ENCODE data around the gene SH3GL1. TPM values are rescaled to one million over a fixed set of nuclear protein-coding genes. Genes with fewer than 3 reads are reported as not detected.
A peak's percentile ranks its signal among the peaks of the same experiment; 100 is the strongest.

The SH3GL1 gene
- polyA plus RNA-seq, 1 of the 3 experiments (the other 2 are of a cell fraction) = 82.8 TPM

DNA sequence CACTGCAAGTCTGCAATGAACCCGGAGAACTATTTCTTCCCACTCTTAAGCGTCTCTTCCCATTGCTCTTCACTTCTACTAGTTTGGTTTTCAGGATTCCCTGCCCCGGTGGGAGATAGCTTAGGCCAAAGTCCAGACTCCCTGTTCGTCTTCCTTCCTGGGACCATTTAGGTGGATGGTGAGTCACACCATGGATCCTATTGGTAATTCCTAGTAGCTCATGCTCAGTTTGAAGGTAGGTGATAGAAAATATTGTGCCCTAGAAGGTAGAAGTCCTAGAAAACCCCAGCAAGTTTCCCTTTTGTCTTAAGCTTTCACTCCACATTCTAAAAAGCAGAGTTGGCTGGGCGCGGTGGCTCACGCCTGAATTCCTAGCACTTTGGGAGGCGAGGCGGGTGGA is 15.9 kb upstream of the SH3GL1 start:
- H3K9ac ChIP-seq = no peak overlapping the region
- WGBS (ENCODE audit: low lambda C conversion rate) = 90% methylated on average over 9 of the region's 9 CpGs
- CTCF ChIA-PET = interaction anchor here (6.3 kb wide), 1 partner anchor 16 kb away, joined by 29 read pairs; the partner anchor contains the start of gene SH3GL1
- H3K4me1 ChIP-seq (ENCODE audit: control insufficient read depth in 1 of 2, insufficient read depth in 2 of 2, low read depth in 1 of 2, low read length in 1 of 2) = peaks cover 0 to 3% of the 10 kb centered on the region in 2 experiments; a peak in 1 of 4 replicates
- H3K79me2 ChIP-seq (ENCODE audit: insufficient read depth) = peaks cover 75% of the 10 kb centered on the region
- H3K27me3 ChIP-seq (ENCODE audit: insufficient read depth) = no peaks in the 10 kb centered on the region
- H2AFZ ChIP-seq (ENCODE audit: low read depth) = no peak overlapping the region
- 0 out of 2 replicates have a peak, but pooled peaks cover 11% of the 10 kb centered on the region for H4K20me1 ChIP-seq (ENCODE audit: insufficient read depth)
- peaks cover 0 to 26% of the 10 kb centered on the region in 2 experiments for H3K36me3 ChIP-seq (replicated peaks in 1 of 2; ENCODE audit: control insufficient read depth in 1 of 2, insufficient read depth in 2 of 2, low read length in 1 of 2)
- no peak for DNase-seq
- no peaks in the 10 kb centered on the region for H3K9me2 ChIP-seq
- no peaks in the 10 kb centered on the region for H3K9me3 ChIP-seq
- POLR2A ChIA-PET = interaction anchor here (0.6 to 1.0 kb wide), 3 partner anchors 7 to 28 kb away, joined by 3 to 6 read pairs (median 5); partner anchors contain the start of gene CHAF1A
- peaks cover 3% of the 10 kb centered on the region for H3F3A ChIP-seq (replicated peaks; ENCODE audit: insufficient read depth)
- H3K4me3 ChIP-seq (ENCODE audit: low read depth in 2 of 2, low read length in 1 of 2) = no peak overlapping the region
- no peak for TF ChIP-seq TAF1 (IDR thresholded peaks at IDR 0.05; ENCODE audit: borderline replicate concordance, low read depth, low read length)
- no peak for TF ChIP-seq NFIC (IDR thresholded peaks at IDR 0.05; ENCODE audit: borderline replicate concordance)
- TF ChIP-seq RCOR1 (IDR thresholded peaks at IDR 0.05; ENCODE audit: low read length) = no peak
- no peak for TF ChIP-seq MXI1 (IDR thresholded peaks at IDR 0.05; ENCODE audit: low read depth, low read length)
- TF ChIP-seq POLR2AphosphoS5 (IDR thresholded peaks at IDR 0.05; ENCODE audit: low read depth, low read length) = no peak
- no peak for TF ChIP-seq RFX5 (IDR thresholded peaks at IDR 0.05; ENCODE audit: low read length)
- no peak for TF ChIP-seq CHD2 (IDR thresholded peaks at IDR 0.05; ENCODE audit: low read length, partially characterized antibody)
- TF ChIP-seq FOXM1 (IDR thresholded peaks at IDR 0.05; ENCODE audit: low read depth) = no peak
- TF ChIP-seq SMC3 (IDR thresholded peaks at IDR 0.05; ENCODE audit: low read depth, low read length) = no peak
- TF ChIP-seq, protein P1, sequence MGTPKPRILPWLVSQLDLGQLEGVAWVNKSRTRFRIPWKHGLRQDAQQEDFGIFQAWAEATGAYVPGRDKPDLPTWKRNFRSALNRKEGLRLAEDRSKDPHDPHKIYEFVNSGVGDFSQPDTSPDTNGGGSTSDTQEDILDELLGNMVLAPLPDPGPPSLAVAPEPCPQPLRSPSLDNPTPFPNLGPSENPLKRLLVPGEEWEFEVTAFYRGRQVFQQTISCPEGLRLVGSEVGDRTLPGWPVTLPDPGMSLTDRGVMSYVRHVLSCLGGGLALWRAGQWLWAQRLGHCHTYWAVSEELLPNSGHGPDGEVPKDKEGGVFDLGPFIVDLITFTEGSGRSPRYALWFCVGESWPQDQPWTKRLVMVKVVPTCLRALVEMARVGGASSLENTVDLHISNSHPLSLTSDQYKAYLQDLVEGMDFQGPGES (IDR thresholded peaks at IDR 0.05; ENCODE audit: low read depth, low read length) = no peak
- TF ChIP-seq FOXJ3 (CRISPR knock-in tag; IDR thresholded peaks at IDR 0.05) = no peak
- no peak overlapping the region for H3K4me2 ChIP-seq
- H3K27ac ChIP-seq (ENCODE audit: low read depth in 2 of 2, low read length in 1 of 2) = no peak overlapping the region

DNA sequence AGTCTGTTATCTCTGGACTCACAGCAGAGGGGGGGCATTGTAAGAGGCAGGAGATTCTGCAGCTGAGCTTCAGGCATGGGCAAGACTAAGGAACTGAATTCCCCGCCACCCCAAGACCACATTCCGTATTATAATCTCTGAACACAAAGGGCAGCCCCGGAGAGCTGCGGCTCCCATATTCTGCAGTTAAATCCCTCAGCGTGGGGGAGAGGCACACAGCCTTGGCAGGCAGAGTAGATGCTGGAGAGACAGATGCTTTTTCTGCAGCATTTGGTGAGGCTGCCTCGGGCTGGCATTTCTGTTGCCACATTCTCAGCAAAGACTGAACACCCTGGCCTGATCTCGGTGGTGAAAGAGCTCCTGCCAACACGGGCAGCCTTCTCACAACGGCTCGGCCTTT is 15.0 kb upstream of the SH3GL1 start:
- Histone ChIP-seq H3K4me3 (ENCODE audit: low read depth in 2 of 2, low read length in 1 of 2) (no peak overlapping the region), H3K9me3 (no peaks in the 10 kb centered on the region), H3K27ac (ENCODE audit: low read depth in 2 of 2, low read length in 1 of 2) (peak overlapping the region in 1 of 2 experiments; percentile 31; a peak in 1 of 4 replicates), H3K36me3 (replicated peaks in 1 of 2; ENCODE audit: control insufficient read depth in 1 of 2, insufficient read depth in 2 of 2, low read length in 1 of 2) (peaks cover 0 to 33% of the 10 kb centered on the region in 2 experiments), H3K9ac (no peak overlapping the region), H2AFZ (ENCODE audit: low read depth) (no peak overlapping the region), H3K27me3 (ENCODE audit: insufficient read depth) (no peaks in the 10 kb centered on the region), H3K4me1 (ENCODE audit: control insufficient read depth in 1 of 2, insufficient read depth in 2 of 2, low read depth in 1 of 2, low read length in 1 of 2) (peaks cover 0 to 3% of the 10 kb centered on the region in 2 experiments; a peak in 1 of 4 replicates), H3K79me2 (ENCODE audit: insufficient read depth) (peaks cover 84% of the 10 kb centered on the region), H3K4me2 (no peak overlapping the region), H3K9me2 (no peaks in the 10 kb centered on the region), H4K20me1 (ENCODE audit: insufficient read depth) (0 out of 2 replicates have a peak, but pooled peaks cover 11% of the 10 kb centered on the region), H3F3A (replicated peaks; ENCODE audit: insufficient read depth) (peaks cover 3% of the 10 kb centered on the region)
- TF ChIP-seq JUND (IDR thresholded peaks at IDR 0.05) (no peak), FOSL2 (IDR thresholded peaks at IDR 0.05; ENCODE audit: borderline replicate concordance, low read depth) (no peak), FOXM1 (IDR thresholded peaks at IDR 0.05; ENCODE audit: low read depth) (no peak), RAD21 (IDR thresholded peaks at IDR 0.05; ENCODE audit: low read length) (no peak), NFIC (IDR thresholded peaks at IDR 0.05; ENCODE audit: borderline replicate concordance) (no peak), POLR2AphosphoS5 (IDR thresholded peaks at IDR 0.05; ENCODE audit: low read depth, low read length) (no peak), SIN3A (IDR thresholded peaks at IDR 0.05; ENCODE audit: borderline replicate concordance, low read depth, low read length) (no peak), FOXJ3 (CRISPR knock-in tag; IDR thresholded peaks at IDR 0.05) (no peak), SMC3 (IDR thresholded peaks at IDR 0.05; ENCODE audit: low read depth, low read length) (no peak), MXI1 (IDR thresholded peaks at IDR 0.05; ENCODE audit: low read depth, low read length) (no peak), RCOR1 (IDR thresholded peaks at IDR 0.05; ENCODE audit: low read length) (no peak)
- TF ChIP-seq, protein P1 (IDR thresholded peaks at IDR 0.05; ENCODE audit: low read depth, low read length) = no peak
- TF ChIP-seq, protein P2, sequence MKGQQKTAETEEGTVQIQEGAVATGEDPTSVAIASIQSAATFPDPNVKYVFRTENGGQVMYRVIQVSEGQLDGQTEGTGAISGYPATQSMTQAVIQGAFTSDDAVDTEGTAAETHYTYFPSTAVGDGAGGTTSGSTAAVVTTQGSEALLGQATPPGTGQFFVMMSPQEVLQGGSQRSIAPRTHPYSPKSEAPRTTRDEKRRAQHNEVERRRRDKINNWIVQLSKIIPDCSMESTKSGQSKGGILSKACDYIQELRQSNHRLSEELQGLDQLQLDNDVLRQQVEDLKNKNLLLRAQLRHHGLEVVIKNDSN (IDR thresholded peaks at IDR 0.05; ENCODE audit: borderline replicate concordance, low read depth) = no peak
- TF ChIP-seq, protein P3, sequence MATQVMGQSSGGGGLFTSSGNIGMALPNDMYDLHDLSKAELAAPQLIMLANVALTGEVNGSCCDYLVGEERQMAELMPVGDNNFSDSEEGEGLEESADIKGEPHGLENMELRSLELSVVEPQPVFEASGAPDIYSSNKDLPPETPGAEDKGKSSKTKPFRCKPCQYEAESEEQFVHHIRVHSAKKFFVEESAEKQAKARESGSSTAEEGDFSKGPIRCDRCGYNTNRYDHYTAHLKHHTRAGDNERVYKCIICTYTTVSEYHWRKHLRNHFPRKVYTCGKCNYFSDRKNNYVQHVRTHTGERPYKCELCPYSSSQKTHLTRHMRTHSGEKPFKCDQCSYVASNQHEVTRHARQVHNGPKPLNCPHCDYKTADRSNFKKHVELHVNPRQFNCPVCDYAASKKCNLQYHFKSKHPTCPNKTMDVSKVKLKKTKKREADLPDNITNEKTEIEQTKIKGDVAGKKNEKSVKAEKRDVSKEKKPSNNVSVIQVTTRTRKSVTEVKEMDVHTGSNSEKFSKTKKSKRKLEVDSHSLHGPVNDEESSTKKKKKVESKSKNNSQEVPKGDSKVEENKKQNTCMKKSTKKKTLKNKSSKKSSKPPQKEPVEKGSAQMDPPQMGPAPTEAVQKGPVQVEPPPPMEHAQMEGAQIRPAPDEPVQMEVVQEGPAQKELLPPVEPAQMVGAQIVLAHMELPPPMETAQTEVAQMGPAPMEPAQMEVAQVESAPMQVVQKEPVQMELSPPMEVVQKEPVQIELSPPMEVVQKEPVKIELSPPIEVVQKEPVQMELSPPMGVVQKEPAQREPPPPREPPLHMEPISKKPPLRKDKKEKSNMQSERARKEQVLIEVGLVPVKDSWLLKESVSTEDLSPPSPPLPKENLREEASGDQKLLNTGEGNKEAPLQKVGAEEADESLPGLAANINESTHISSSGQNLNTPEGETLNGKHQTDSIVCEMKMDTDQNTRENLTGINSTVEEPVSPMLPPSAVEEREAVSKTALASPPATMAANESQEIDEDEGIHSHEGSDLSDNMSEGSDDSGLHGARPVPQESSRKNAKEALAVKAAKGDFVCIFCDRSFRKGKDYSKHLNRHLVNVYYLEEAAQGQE (IDR thresholded peaks at IDR 0.05; ENCODE audit: low read depth, low read length) = no peak
- POLR2A ChIA-PET = interaction anchor here (0.9 kb wide), 1 partner anchor 29 kb away, joined by 3 read pairs; no protein-coding TSS in a partner anchor
- no peak for DNase-seq
- CTCF ChIA-PET = interaction anchor here (1.5 to 6.3 kb wide), 2 partner anchors 11 to 15 kb away, joined by 3 to 29 read pairs; partner anchors contain the start of gene SH3GL1
- 76% methylated on average over 9 of the region's 10 CpGs for WGBS (ENCODE audit: low lambda C conversion rate)
